NCI-H2227 (cell line): ENCODE data around the gene MME.
"Not testable (repeated sequence)": the region's sequence is repeated elsewhere in the genome, so short reads cannot be mapped to it uniquely, and the experiment has no call there.

Experiments
- DNase-seq: peaks from one replicate; lab custom pipeline; 2025; ENCODE audit not compliant: unreplicated experiment; lab: John Stamatoyannopoulos, UW

MME gene

DNA sequence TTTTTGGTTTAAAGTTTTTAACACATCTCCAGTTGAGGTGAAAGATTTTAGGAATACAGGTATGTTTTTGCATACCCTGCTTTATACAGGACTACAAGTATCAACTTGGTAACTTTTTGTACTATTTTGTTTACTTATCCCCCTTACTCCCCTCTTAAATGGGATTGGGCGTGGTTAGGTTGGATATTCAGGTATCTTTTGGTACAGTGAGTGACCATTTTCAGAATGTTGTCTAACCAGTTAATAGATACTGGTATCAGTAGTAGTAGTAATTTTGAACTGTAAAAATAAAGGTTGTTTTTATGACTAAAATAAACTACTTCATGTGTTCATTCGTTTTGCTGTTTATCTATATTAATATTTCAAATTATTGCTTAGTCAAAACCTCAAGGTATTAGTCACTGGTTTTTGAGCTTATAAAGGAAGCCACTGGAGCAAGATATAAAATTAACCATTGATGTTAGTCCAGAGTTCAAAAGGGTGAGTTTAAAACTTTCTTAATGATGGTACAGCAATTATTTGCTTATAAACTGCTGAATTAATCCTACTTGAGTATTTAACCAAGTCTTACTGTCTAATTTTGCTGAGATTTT is 3.3 kb downstream of the MME start:
- no peak for DNase-seq

GRCh38 chr3:155084567-155084966 is 4.4 kb downstream of the MME start:
- no peak for DNase-seq

GRCh38 chr3:155086051-155086450 is 5.9 kb downstream of the MME start:
- DNase-seq: no peak

- DNase-seq: no peak
Observed at GRCh38 chr3:155088706-155089345, 8.7 kb downstream of the MME start.

- no peak for DNase-seq
Observed at GRCh38 chr3:155089495-155089894, 9.4 kb downstream of the MME start.

GRCh38 chr3:155093261-155093660 is 13.1 kb downstream of the MME start:
- DNase-seq: no peak

DNA sequence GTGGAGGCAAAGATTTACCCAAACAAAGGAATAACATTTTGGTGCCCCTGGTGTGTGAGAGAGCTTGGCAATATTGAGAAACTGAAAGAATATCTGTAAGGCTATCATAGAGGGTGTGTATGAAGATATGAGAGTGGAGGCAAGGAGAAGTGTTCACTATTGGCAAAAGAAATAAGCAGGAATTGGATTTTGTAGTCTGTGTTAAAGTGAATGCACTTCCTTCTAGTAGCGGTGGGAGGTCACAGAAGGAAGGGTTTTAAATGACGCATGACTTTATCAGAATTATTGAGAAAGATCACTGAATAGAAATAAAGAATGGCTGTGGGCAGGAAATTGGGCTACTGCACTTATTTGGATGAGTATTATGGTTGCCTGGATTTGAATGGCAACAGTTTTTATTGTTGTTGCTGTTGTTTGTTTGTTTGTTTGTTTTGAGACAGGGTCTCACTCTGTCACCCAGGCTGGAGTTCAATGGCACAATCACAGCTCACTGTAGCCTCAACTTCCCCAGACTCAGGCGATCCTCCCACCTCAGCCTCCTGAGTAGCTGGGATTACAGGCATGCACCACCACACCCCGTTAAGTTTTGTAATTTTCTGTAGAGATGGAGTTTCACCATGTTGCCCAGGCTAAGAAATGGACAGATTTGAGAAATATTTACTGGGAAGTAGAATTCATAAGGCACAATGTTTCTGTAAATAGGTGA is 16.3 kb downstream of the MME start:
- DNase-seq: no peak

DNA sequence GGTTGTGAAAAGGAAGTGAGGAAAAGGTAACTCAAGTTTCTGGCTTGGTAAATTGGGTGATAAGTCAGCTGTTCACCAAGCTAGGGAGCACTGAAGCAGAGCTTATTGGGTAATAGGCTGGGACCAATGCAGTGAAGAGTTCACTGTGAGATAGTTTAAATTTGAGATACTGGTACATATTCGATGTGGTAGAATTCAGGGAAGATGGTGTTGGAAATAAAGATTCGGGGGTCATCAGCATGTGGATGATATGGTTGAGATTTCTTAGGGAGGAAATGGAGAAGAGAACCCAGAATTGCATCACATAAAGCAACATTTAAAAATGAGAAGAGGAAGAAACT is 16.9 kb downstream of the MME start:
- DNase-seq: no peak

DNA sequence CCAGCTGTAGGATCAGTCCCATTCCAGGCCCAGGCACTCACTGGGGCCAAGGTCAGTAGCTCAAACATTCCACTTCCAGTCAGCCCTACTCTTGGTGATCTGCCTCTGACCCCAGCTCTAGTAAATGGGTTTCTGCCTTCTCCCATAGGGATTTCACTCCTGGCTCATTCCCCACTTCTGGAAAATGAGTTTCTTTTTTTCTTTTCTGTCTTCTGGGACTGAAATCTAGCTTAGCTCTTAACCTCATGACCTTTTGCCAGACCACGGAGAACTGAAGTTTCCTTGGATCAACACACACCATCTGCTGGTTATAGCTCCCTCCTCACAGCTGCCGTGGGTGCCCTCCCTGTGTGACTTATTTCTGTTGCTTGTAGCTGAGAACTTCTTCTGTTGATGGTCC is 21.3 kb downstream of the MME start:
- no peak for DNase-seq

GRCh38 chr3:155102329-155102728 is 22.2 kb downstream of the MME start:
- DNase-seq: no peak

DNA sequence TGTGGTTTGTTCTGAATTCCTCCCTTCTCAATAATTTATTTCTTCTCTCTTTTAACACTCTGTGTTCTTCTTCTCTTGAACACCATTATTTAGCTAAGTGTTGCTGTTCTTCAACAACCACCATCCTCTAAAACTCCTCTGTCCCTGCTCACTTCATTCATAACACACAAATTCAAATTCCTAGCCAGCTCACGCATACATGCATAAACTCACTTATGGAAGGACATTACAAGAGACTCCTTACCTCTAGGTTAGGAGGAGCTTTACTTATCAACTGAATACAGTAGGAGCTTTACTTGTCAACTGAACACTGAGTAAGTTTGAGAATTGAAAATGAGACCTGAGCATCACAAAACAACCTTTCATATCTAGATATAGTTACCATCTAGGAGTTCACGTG is 23.6 kb downstream of the MME start:
- no peak for DNase-seq

DNA sequence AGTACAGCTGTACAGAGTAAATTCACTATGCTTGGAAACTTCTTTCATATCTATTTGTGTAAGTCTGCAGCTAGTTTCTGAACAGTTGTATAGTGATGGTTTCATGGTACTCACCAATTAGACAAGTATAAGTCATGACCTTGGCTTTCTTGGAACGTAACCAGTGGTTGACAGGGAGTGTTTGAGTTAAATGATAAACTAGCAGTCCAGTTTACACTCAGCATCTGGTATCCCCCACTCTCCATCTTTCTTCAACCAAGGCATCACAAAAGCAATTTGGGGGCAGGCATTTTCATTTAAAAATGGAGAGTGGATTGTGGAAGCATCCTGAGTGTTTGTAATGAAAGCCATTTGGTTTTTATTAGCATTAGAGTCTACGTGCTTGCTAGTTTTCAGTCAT is 26.0 kb downstream of the MME start:
- no peak for DNase-seq

- no peak for DNase-seq
Observed at GRCh38 chr3:155110022-155110421, 29.9 kb downstream of the MME start.

DNA sequence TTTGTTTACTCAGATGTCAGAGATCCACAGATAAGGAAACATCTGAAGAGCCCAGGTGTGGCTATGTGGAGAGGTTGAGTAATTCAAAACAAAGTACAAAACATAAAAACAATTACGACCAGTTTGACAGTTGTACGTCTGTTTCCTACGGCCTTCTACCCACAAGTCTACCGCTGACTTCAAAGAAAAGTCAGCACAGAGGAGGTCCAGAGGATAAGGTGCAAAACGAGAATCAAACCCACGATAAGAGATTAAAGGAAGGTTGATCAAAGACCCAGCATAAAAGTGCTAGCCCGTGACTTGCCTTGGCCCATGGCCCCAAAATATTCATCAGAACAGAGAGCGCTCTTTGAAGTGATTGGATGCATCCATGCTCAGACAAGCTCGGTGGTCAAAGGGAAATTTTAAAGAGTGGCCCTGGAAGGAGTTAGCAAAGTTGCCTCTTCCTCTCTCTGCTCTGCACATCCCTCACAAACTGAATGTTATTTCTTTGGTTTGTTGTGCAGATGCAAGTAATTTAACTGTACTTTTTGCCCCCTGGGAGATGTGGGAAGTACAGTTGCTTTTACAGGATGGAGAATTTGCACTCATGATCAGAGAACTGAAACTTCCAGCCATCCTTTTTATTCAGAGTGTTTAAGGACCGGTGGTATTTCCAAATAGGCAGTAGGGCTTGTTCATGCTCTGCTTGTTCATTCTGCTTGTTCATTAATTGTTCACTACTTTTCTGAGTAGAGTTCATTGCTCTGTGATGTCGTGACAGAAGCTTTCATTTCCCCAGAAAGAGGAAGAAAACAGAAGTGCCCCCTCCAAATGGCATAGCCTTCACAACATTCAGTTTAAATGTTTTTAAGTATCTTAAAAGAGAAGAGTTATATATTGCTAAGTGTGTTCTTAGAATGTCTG is 31.1 kb downstream of the MME start:
- DNase-seq: no peak

DNA sequence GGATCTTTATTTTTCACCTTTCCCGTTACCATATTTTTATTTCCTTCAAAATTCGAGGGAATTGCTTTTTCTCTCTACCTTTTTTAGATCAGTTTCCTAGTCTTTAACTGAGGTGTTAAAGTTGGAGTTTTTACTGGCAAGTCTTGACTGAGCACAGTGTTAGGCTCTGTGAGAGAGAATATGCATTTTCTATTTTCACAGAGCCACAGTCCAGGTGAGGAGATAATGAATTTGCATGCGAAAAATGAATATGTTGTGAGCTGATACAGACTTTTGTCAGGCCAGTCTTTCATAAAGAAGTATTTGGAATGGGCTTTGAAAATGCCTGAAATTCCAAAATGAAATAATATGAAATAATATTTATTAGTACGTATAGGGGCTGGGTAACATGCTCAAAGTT is 31.9 kb downstream of the MME start:
- no peak for DNase-seq

DNA sequence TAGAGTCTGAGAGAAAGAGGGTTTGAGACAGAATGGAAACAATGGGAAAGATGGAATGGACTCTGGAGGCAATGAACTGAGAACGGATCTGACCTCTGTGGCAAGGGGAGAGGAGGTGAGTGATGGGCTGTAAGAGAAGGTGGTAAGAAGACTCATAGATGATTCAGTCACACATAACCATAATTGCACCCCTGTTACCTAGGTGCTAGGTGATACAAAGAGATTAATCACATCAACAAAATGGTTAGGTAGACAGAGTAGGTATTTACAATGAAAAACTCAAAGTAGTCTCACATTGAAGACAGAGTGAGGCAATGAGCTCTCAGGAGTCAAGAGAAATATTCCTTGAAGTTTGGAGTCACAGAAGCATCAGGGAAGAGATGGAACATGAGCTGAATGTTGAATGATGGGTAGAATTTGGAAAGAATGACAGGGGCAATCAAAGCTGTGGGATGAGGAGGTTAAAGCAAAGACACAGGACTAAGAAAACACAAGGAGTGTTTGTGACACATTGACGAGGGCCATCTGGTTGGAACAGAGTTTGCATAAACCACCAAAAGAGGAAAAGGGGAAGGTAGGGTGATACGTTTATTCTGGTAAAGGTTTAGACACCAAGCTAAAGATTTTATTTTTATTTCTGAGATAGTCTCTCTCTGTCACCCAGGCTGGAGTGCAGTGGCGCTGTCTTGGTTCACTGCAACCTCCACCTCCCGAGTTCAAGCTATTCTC is 32.7 kb downstream of the MME start:
- DNase-seq: no peak

- DNase-seq: not testable (repeated sequence)
Observed at GRCh38 chr3:155124745-155125144, 44.6 kb downstream of the MME start.

DNA sequence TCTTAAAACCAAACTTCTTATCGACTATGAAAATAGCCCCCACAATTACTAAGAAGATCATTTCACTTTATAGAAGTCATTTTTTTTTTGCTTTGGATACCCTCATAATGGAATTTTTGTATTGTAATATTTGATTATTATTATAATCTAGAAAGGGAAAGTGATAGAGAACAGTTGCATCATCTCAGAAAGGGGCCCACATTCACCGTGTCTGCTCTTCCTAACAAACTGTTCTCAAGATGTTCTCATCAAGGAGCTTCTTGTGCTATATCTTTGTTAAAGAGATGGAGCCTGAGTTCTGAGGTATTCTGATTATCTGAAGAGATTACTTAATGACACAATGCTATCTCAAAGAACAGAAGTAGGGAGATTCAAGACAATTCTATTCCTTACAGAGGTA is 49.3 kb downstream of the MME start:
- DNase-seq: no peak

GRCh38 chr3:155130001-155130400 is 49.9 kb downstream of the MME start:
- DNase-seq: no peak

GRCh38 chr3:155131104-155131503 is 51.0 kb downstream of the MME start:
- no peak for DNase-seq

GRCh38 chr3:155134311-155134710 is 54.2 kb downstream of the MME start:
- not testable (repeated sequence) for DNase-seq
